ENCODE results near the gene DPPA2. TPM values are rescaled to one million over a fixed set of nuclear protein-coding genes. Genes with fewer than 3 reads are reported as not detected.

The DPPA2 gene
- total and polyA plus RNA-seq, 2 of the 8 experiments (the other 6 are each of a cell fraction or from before 2014, with no cell fraction given): 7.8 to 12.6 TPM

DNA sequence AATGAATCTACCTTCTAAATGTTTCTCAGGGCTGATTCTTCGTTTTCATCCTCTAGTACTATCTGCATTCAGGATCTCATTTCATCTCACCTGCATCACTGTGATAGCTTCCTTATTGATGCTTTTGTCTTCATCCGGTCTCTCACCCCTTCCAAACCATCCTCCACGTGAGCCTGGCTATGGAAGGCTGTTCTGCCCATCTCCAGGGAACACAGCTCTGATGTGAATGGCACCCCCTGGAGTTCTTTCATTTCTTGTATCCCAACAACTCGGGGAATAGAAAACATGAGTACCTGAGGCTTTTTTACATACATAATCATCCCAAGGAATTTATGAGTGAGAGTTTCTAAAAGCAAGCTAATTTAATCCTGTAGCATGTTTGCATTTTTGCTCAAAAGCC is 29.8 kb upstream of the DPPA2 start (continued):
- TF ChIP-seq HDAC2 (IDR thresholded peaks at IDR 0.05; ENCODE audit: borderline replicate concordance in 1 of 2, low read depth in 2 of 2, low read length in 2 of 2) (no peak), FOSL1 (IDR thresholded peaks at IDR 0.05; ENCODE audit: insufficient read depth, low read depth, low read length) (no peak), CBX8 (IDR thresholded peaks at IDR 0.05; ENCODE audit: borderline replicate concordance, low read depth, low read length) (no peak)
